OCI-LY3 (cell line): ENCODE results near the gene GLP1R.

Experiments used
- CTCF ChIP-seq: fragments of 200-600, 300-600 bp; sonication (generic); IDR thresholded peaks from 2 replicates; pipeline ENCODE4 v1.5.1; 2014; ENCODE audit warnings: antibody characterized with exemption, low read length, low read depth
- EZH2phosphoT487 ChIP-seq: fragments of 200-600 bp; shearing (Covaris generic); IDR thresholded peaks from 2 replicates; pipeline ENCODE4 v1.6.1; 2018; ENCODE audit warnings: antibody characterized with exemption, mixed run types, low read depth

DNA sequence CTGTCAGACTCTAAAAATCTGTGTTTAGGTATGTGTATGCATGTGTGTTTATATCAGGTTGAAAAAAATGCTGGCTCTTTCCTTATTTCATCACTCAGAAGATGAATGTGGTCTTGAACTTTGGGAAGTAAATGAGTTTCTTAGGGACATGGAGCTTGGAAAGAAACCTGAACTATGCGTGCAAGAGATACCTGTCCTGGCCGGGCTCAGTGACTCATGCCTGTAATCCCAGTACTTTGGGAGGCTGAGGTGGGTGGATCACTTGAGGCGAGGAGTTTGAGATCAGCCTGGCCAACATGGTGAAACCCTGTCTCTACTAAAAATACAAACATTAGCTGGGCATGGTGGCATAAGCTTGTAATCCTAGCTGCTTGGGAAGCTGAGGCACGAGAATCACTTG lies 4.4 kb upstream of the GLP1R start:
- no peak for TF ChIP-seq CTCF
- no peak for TF ChIP-seq EZH2phosphoT487
